ENCODE results near the gene SH2B3. TPM values are rescaled to one million over a fixed set of nuclear protein-coding genes. Genes with fewer than 3 reads are reported as not detected.
A peak's percentile ranks its signal among the peaks of the same experiment; 100 is the strongest.

SH2B3 gene
- total and polyA plus RNA-seq, 9 of the 15 experiments (the other 6 are each of a cell fraction or from before 2014, with no cell fraction given) = 10.8 to 75.3 (median 37.4) TPM

- peak; percentile 96 to 98 for TF ChIP-seq KDM1A (IDR thresholded peaks at IDR 0.05)
- peak; percentile 75 for TF ChIP-seq CXXC5 (CRISPR knock-in tag; IDR thresholded peaks at IDR 0.05)
- TF ChIP-seq RCOR1 (IDR thresholded peaks at IDR 0.05; ENCODE audit: borderline replicate concordance in 1 of 2, low read depth in 2 of 2, low read length in 2 of 2) = peak; percentile 62 to 63
- TF ChIP-seq ZNF263 (CRISPR knock-in tag; IDR thresholded peaks at IDR 0.05; ENCODE audit: borderline replicate concordance) = peak; percentile 31; the same call in 1 of the 2 replicates
- no peak for TF ChIP-seq KAT2B (IDR thresholded peaks at IDR 0.05; ENCODE audit: low read depth, low read length)
- TF ChIP-seq EP400 (IDR thresholded peaks at IDR 0.05) = peak; percentile 46; the same call in 1 of the 2 replicates
- 0 out of 2 replicates have a peak, but pooled peaks have one; percentile 23 for TF ChIP-seq SOX6 (IDR thresholded peaks at IDR 0.05)
- no peak for TF ChIP-seq BMI1 (IDR thresholded peaks at IDR 0.05; ENCODE audit: low read length)
- no peak for TF ChIP-seq ZNF174 (CRISPR knock-in tag; IDR thresholded peaks at IDR 0.05)
- no peak for TF ChIP-seq TAF7 (tag; IDR thresholded peaks at IDR 0.05)
- no peak for TF ChIP-seq ZNF274 (IDR thresholded peaks at IDR 0.05; ENCODE audit: borderline replicate concordance, low read depth, low read length)
- TF ChIP-seq SPI1 (IDR thresholded peaks at IDR 0.05; ENCODE audit: borderline replicate concordance, low read depth, low read length) = no peak
- TF ChIP-seq FOXK2 (conservative IDR thresholded peaks at IDR 0.05 in 1 of 2, IDR thresholded peaks at IDR 0.05 in 1 of 2; ENCODE audit: low read depth in 2 of 2) = no peak
- no peak for TF ChIP-seq ZBTB49 (CRISPR knock-in tag; IDR thresholded peaks at IDR 0.05; ENCODE audit: borderline replicate concordance)
- TF ChIP-seq ZZZ3 (IDR thresholded peaks at IDR 0.05) = no peak
- TF ChIP-seq ZNF398 (CRISPR knock-in tag; IDR thresholded peaks at IDR 0.05) = no peak
- TF ChIP-seq RFX5 (IDR thresholded peaks at IDR 0.05; ENCODE audit: low read depth, low read length) = no peak
- TF ChIP-seq NONO (IDR thresholded peaks at IDR 0.05; ENCODE audit: low read depth in 2 of 2, low read length in 1 of 2) = 0 out of 4 replicates have a peak, but pooled peaks of 1 of the 2 experiments have one; percentile 42
- peak; percentile 78 for TF ChIP-seq POLR2G (IDR thresholded peaks at IDR 0.05; ENCODE audit: low read depth, low read length)
- no peak for TF ChIP-seq POLR2AphosphoS2 (IDR thresholded peaks at IDR 0.05; ENCODE audit: low read length)
- TF ChIP-seq RHOXF2B (CRISPR knock-in tag; conservative IDR thresholded peaks at IDR 0.05) = no peak
- no peak for TF ChIP-seq ZNF384 (IDR thresholded peaks at IDR 0.05; ENCODE audit: low read depth, low read length)
- no peak for TF ChIP-seq SRSF7 (optimal IDR thresholded peaks at IDR 0.05; ENCODE audit: low read depth, low read length)
- TF ChIP-seq FOSL1 (tag; conservative IDR thresholded peaks at IDR 0.05) = peak; percentile 45; the same call in 1 of the 2 replicates
- TF ChIP-seq LEF1 (IDR thresholded peaks at IDR 0.05) = 0 out of 2 replicates have a peak, but pooled peaks have one; percentile 32
- no peak for TF ChIP-seq CBX8 (IDR thresholded peaks at IDR 0.05; ENCODE audit: borderline replicate concordance, extremely low read depth, low read depth, low read length, poor library complexity, severe bottlenecking)
Measured at GRCh38 chr12:111396726-111397445, 8.8 kb upstream of the SH2B3 start (continued).
